ENCODE data around the gene SRSF8.
A peak's percentile ranks its signal among the peaks of the same experiment; 100 is the strongest.
"Not testable (repeated sequence)": the region's sequence is repeated elsewhere in the genome, so short reads cannot be mapped to it uniquely, and the experiment has no call there.

Gene SRSF8

GRCh38 chr11:95066716-95067038, at the start of gene SRSF8:
Gene SRSF8 (plus strand): TSS chr11:95066919. CDS start chr11:95067227, 308 bp downstream.
- peak within 1 kb of the TSS; percentile 95 for H3K27ac Mint-ChIP-seq
- peak within 1 kb of the TSS; percentile 99 for H3K4me3 Mint-ChIP-seq
- H3K27me3 Mint-ChIP-seq: no peaks in the 10 kb centered on the region
- H3K9me3 Mint-ChIP-seq: no peaks in the 10 kb centered on the region
- H3K4me1 Mint-ChIP-seq (ENCODE audit: low read depth): peaks cover 26% of the 10 kb centered on the region
- H3K36me3 Mint-ChIP-seq (ENCODE audit: low read depth): peaks cover 25% of the 10 kb centered on the region

- H3K36me3 Mint-ChIP-seq (ENCODE audit: low read depth); H3K9me3 Mint-ChIP-seq; H3K4me1 Mint-ChIP-seq (ENCODE audit: low read depth); H3K27me3 Mint-ChIP-seq; H3K27ac Mint-ChIP-seq; H3K4me3 Mint-ChIP-seq: not testable (repeated sequence)
Observed at GRCh38 chr11:95021468-95021867, 45.3 kb upstream of the SRSF8 start.

DNA sequence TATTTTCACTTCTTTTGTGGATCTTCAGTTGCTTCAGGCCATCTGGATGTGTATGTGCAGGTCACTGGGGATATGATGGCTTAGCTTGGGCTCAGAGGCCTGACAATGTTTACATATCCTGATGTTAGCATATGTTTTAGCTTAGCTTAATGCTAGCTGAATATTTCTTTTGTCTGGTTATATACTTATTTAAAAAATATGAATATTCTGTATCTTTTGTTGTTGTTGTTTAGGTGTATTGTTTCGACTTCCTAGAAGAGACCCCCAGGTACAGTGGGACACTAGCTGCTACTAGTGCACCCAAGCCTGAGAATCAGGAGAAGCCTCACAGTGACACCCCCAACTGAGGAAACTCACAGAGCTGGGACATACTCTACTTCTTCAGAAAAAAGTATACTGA, 41.8 kb upstream of the SRSF8 start, which contains the start of gene KDM4E:
Gene KDM4E, plus strand, starts transcription at position 301 of the 400 bp plus-strand sequence. CDS start 300 bp downstream, outside the sequence.
- Mint-ChIP-seq H3K36me3 (ENCODE audit: low read depth) (no peaks in the 10 kb centered on the region), H3K27me3 (no peaks in the 10 kb centered on the region), H3K4me3 (no peak within 1 kb of the TSS), H3K27ac (no peak within 1 kb of the TSS), H3K9me3 (no peaks in the 10 kb centered on the region), H3K4me1 (ENCODE audit: low read depth) (no peaks in the 10 kb centered on the region)

- H3K9me3 Mint-ChIP-seq, H3K27me3 Mint-ChIP-seq, H3K4me3 Mint-ChIP-seq: not testable (repeated sequence)
Observed at GRCh38 chr11:95025594-95025993, 41.1 kb upstream of the SRSF8 start.

DNA sequence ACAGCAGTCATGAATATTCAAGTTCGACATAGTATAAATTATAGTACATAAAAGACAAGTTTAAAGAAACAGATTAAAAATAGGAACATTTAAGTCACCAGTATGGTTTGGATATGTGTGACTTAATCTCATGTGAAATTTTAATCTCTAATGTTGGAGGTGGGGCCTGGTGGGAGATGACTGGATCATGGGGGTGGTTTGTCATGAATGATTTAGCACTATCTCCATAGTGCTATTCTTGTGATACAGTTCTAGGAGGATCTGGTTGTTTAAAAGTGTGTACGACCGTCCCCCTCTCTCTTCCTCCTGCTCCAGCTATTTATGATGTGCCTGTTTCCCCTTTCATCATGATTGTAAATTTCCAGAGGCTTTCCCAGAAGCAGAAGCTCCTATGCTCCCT, 38.4 kb upstream of the SRSF8 start:
- Mint-ChIP-seq H3K27me3 (peaks cover 5% of the 10 kb centered on the region), H3K9me3 (no peaks in the 10 kb centered on the region), H3K36me3 (ENCODE audit: low read depth) (no peaks in the 10 kb centered on the region), H3K27ac (no peak overlapping the region), H3K4me3 (no peak overlapping the region), H3K4me1 (ENCODE audit: low read depth) (no peaks in the 10 kb centered on the region)

More at GRCh38 chr11:95025594-95025993, 41.1 kb upstream of the SRSF8 start:
- not testable (repeated sequence) for H3K36me3 Mint-ChIP-seq (ENCODE audit: low read depth); H3K4me1 Mint-ChIP-seq (ENCODE audit: low read depth); H3K27ac Mint-ChIP-seq

GRCh38 chr11:95033051-95033450, 33.7 kb upstream of the SRSF8 start:
- no peak overlapping the region for H3K27ac Mint-ChIP-seq
- no peak overlapping the region for H3K4me3 Mint-ChIP-seq
- no peaks in the 10 kb centered on the region for H3K36me3 Mint-ChIP-seq (ENCODE audit: low read depth)
- H3K9me3 Mint-ChIP-seq: no peaks in the 10 kb centered on the region
- H3K4me1 Mint-ChIP-seq (ENCODE audit: low read depth): no peaks in the 10 kb centered on the region
- peaks cover 25% of the 10 kb centered on the region for H3K27me3 Mint-ChIP-seq

GRCh38 chr11:95035316-95035715, 31.4 kb upstream of the SRSF8 start:
- no peaks in the 10 kb centered on the region for H3K4me1 Mint-ChIP-seq (ENCODE audit: low read depth)
- no peaks in the 10 kb centered on the region for H3K36me3 Mint-ChIP-seq (ENCODE audit: low read depth)
- peaks cover 32% of the 10 kb centered on the region for H3K27me3 Mint-ChIP-seq
- no peaks in the 10 kb centered on the region for H3K9me3 Mint-ChIP-seq
- H3K4me3 Mint-ChIP-seq: no peak overlapping the region
- no peak overlapping the region for H3K27ac Mint-ChIP-seq

- not testable (repeated sequence) for H3K9me3 Mint-ChIP-seq; H3K4me3 Mint-ChIP-seq; H3K27ac Mint-ChIP-seq; H3K36me3 Mint-ChIP-seq (ENCODE audit: low read depth); H3K4me1 Mint-ChIP-seq (ENCODE audit: low read depth)
- H3K27me3 Mint-ChIP-seq: peaks cover 29% of the 10 kb centered on the region
Observed at GRCh38 chr11:95037356-95038035, 29.2 kb upstream of the SRSF8 start.

GRCh38 chr11:95042239-95042638, 24.5 kb upstream of the SRSF8 start:
- H3K4me3 Mint-ChIP-seq: no peak overlapping the region
- no peak overlapping the region for H3K27ac Mint-ChIP-seq
- H3K4me1 Mint-ChIP-seq (ENCODE audit: low read depth): no peaks in the 10 kb centered on the region
- H3K36me3 Mint-ChIP-seq (ENCODE audit: low read depth): no peaks in the 10 kb centered on the region
- H3K9me3 Mint-ChIP-seq: no peaks in the 10 kb centered on the region
- peaks cover 34% of the 10 kb centered on the region for H3K27me3 Mint-ChIP-seq

GRCh38 chr11:95042906-95043305, 23.8 kb upstream of the SRSF8 start:
- Mint-ChIP-seq H3K4me1 (ENCODE audit: low read depth) (no peaks in the 10 kb centered on the region), H3K36me3 (ENCODE audit: low read depth) (no peaks in the 10 kb centered on the region), H3K27me3 (peaks cover 34% of the 10 kb centered on the region), H3K9me3 (no peaks in the 10 kb centered on the region), H3K4me3 (no peak overlapping the region), H3K27ac (no peak overlapping the region)

DNA sequence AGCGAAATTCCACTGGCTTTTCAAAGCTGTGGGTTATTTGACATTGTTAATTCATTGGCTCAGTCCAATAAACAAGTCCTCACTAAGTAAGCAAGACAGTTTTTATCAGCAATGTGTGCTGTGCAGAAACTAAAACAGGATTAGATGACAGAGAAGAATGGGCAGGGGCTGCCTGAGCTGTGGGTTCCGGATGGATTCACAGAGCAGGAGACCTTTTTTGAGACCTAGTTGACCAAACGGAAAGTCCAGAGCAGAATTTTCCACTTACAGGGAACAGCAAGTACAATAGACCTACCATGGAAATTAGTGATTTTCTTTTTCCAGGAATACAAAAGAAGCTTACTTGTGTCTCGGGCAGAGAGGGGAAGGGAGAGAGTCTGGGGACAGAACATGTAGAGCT, 22.7 kb upstream of the SRSF8 start:
- Mint-ChIP-seq H3K9me3 (no peaks in the 10 kb centered on the region), H3K4me3 (no peak overlapping the region), H3K27me3 (peaks cover 31% of the 10 kb centered on the region), H3K4me1 (ENCODE audit: low read depth) (no peaks in the 10 kb centered on the region), H3K27ac (no peak overlapping the region), H3K36me3 (ENCODE audit: low read depth) (no peaks in the 10 kb centered on the region)

DNA sequence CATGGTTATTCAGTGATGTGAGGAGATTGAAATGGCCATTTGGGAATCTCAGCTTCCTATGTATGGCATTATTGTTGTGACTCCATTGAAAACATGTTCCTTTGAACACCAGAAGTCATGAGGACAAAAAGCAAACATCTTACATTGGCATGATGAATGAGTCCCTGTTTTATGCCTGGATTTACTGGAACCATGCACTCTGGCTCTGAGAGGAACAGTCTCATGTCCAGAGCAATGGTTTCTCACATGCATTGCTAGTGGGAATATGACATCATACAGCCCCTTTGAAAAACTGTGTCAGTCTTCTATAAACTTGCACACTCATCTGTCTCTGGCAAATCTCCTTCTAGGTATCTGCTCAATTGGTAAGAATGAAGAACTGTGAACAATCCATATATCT, 20.9 kb upstream of the SRSF8 start:
- H3K4me3 Mint-ChIP-seq: no peak overlapping the region
- H3K4me1 Mint-ChIP-seq (ENCODE audit: low read depth): no peaks in the 10 kb centered on the region
- no peaks in the 10 kb centered on the region for H3K9me3 Mint-ChIP-seq
- no peak overlapping the region for H3K27ac Mint-ChIP-seq
- peaks cover 31% of the 10 kb centered on the region for H3K27me3 Mint-ChIP-seq
- H3K36me3 Mint-ChIP-seq (ENCODE audit: low read depth): no peaks in the 10 kb centered on the region

DNA sequence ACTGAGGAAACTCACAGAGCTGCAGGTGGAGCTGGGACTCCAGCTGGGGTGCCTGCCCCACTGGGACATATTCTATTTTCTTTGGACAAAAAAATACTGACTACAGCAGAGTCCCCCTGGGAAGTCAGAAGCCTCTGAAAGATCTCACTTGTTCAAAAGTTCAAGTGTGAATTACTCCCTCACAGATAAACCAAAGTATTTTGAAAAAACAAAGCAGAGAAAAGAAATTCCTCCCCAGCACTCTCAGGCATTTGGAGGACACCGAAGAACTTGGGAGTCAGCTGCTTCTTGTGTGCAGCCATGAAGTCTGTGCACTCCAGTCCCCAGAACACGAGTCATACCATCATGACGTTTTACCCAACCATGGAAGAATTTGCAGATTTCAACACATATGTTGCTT, 17.6 kb upstream of the SRSF8 start, which contains the start of gene KDM4F:
Gene KDM4F, plus strand, starts transcription at position 301 of the 400 bp plus-strand sequence.
- H3K27ac Mint-ChIP-seq; H3K9me3 Mint-ChIP-seq; H3K36me3 Mint-ChIP-seq (ENCODE audit: low read depth); H3K4me3 Mint-ChIP-seq; H3K4me1 Mint-ChIP-seq (ENCODE audit: low read depth): not testable (repeated sequence)
- H3K27me3 Mint-ChIP-seq: peaks cover 45% of the 10 kb centered on the region

GRCh38 chr11:95050595-95051202, 16.0 kb upstream of the SRSF8 start:
- H3K9me3 Mint-ChIP-seq: no peaks in the 10 kb centered on the region
- no peaks in the 10 kb centered on the region for H3K36me3 Mint-ChIP-seq (ENCODE audit: low read depth)
- peaks cover 45% of the 10 kb centered on the region for H3K27me3 Mint-ChIP-seq
- no peak overlapping the region for H3K27ac Mint-ChIP-seq
- H3K4me1 Mint-ChIP-seq (ENCODE audit: low read depth): peaks cover 5% of the 10 kb centered on the region
- H3K4me3 Mint-ChIP-seq: no peak overlapping the region

- no peak overlapping the region for H3K27ac Mint-ChIP-seq
- no peak overlapping the region for H3K4me3 Mint-ChIP-seq
- peaks cover 5% of the 10 kb centered on the region for H3K4me1 Mint-ChIP-seq (ENCODE audit: low read depth)
- no peaks in the 10 kb centered on the region for H3K36me3 Mint-ChIP-seq (ENCODE audit: low read depth)
- H3K9me3 Mint-ChIP-seq: no peaks in the 10 kb centered on the region
- H3K27me3 Mint-ChIP-seq: peaks cover 43% of the 10 kb centered on the region
Observed at GRCh38 chr11:95054356-95054755, 12.4 kb upstream of the SRSF8 start.
